SU-DHL-6 (cell line): ENCODE data around the gene CDH24.

Source experiments
- EZH2phosphoT487 ChIP-seq: fragments of 200-600 bp; sonication (generic), shearing (Covaris generic); conservative IDR thresholded peaks from 2 replicates; pipeline ENCODE4 v1.6.1; 2018; ENCODE audit warnings: mild to moderate bottlenecking, antibody characterized with exemption, low read length, moderate library complexity, mixed read lengths
- TF ChIP-seq, protein P1 (sequence below): fragments of 200-600 bp; sonication (generic); IDR thresholded peaks from one replicate; pipeline ENCODE4 v1.5.1; 2017; ENCODE audit warnings: antibody characterized with exemption, mild to moderate bottlenecking, low read length, moderate library complexity; ENCODE audit not compliant: insufficient read depth, poor library complexity, severe bottlenecking

DNA sequence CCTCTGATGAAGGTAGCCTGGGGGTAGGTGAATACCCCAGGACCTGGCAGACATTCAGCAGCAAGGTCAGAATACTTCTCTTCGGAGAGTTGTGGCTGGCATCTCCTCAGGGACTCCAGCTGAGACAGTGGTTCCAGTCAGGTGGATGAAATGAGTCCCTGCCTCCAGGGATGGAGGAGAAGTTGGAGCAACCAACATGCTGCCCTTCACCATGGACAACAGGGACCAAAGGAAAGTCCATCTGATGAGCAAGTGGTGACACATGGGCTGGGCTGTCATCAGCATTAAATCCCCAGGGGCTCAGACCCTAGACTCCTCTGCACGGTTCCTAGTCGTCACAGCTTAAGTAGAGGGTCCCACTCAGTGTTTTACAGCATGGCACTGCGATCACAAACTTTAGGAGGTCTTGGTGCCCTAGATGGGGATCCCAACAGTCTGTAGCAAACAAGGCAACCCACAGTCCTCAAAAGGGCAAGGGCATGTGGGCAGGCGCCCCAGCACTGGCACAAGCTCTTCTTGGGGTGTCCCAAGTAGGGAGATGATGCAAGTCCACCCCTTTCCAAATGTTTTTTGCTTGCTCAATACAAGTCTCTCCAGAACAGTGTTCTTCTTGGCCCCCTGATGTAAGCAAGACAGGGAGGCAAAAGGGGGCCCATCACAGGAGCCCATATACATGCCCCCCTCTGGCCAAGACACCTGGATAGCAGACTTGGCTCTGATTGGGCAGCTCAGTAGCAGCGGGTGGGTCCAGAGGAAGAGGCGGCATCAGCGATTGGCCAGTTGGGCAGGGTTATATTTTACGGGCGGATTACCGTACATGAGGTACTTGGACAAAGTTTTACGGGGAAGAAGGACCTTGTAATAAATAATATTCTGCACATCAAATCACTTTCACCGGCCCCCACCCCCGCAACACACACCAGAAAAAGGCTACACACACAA, 10.8 kb upstream of the CDH24 start:
- TF ChIP-seq, protein P1, sequence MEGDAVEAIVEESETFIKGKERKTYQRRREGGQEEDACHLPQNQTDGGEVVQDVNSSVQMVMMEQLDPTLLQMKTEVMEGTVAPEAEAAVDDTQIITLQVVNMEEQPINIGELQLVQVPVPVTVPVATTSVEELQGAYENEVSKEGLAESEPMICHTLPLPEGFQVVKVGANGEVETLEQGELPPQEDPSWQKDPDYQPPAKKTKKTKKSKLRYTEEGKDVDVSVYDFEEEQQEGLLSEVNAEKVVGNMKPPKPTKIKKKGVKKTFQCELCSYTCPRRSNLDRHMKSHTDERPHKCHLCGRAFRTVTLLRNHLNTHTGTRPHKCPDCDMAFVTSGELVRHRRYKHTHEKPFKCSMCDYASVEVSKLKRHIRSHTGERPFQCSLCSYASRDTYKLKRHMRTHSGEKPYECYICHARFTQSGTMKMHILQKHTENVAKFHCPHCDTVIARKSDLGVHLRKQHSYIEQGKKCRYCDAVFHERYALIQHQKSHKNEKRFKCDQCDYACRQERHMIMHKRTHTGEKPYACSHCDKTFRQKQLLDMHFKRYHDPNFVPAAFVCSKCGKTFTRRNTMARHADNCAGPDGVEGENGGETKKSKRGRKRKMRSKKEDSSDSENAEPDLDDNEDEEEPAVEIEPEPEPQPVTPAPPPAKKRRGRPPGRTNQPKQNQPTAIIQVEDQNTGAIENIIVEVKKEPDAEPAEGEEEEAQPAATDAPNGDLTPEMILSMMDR: no peak
- no peak for TF ChIP-seq EZH2phosphoT487
